GM18526 (cell line): ENCODE measurements around the gene FGD4.

Experiments
- POLR2A ChIP-seq: IDR thresholded peaks from 3 replicates; pipeline ENCODE4 v1.6.1; 2011; ENCODE audit not compliant: insufficient read length; ENCODE audit errors: extremely low read depth

Gene FGD4

DNA sequence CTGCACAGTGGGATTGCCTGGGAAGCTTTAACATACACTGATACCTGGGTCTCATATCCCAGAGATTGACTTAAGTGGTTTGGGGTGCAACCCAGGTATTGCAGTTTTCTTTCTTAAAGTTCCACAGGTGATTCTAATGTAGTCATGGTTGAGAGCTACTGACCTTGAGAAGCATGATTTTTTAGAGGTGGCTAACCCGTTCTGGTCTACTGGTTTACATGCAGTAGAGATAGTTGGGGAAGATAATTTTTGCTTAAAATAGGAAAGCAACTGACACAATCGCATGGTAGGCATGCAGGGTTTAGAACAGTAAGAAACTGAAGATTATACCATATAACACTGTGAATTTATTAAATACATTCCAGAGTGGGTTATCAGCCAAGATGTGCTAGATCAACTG is 145.5 kb downstream of the FGD4 start:
- TF ChIP-seq POLR2A, result no peak

DNA sequence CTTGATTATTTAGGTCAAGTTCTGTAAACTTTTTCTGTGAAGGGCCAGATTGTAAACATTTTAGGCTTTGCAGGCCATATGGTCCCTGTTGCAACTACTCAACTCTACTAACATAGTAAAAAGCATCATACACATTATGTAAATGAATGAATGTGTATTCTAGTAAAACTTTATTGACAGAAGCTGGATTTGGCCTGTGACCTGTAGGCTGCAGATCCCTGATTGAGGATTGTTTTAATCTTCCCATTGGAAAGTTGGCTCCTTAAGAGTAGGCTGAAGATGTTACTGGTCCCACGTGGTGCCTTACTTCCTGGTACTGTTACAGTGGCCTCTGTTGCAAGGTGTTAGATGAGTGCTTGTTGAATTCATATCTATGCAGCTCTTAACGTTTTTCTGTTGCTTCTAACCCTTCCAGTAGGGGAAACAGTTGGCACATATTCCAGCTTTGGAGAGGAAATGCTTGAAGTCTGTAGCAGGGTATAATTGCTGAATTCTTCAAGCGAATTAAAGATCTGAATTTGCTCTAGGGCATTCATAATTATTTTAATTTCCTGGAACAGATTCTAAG is 146.1 kb downstream of the FGD4 start:
- TF ChIP-seq POLR2A, result no peak

DNA sequence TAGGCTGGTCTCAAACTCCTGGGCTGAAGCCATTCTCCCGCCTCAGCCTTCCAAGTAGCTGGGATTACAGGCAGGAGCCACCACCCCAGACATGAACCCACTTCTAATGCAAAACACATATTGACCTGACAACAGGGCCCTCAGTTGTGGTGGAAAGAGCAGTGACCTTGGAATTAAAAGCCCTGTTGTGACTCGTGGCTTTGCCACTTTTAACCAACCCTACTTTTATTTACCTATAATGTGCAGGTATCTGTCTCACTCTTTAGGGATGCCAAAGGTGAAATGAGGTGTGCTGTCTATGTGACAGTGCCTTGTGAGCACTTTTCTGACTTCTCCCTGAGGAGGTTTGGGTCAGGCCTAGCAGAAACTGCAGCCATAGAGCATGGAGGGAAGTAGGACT is 146.9 kb downstream of the FGD4 start:
- TF ChIP-seq POLR2A, result no peak

DNA sequence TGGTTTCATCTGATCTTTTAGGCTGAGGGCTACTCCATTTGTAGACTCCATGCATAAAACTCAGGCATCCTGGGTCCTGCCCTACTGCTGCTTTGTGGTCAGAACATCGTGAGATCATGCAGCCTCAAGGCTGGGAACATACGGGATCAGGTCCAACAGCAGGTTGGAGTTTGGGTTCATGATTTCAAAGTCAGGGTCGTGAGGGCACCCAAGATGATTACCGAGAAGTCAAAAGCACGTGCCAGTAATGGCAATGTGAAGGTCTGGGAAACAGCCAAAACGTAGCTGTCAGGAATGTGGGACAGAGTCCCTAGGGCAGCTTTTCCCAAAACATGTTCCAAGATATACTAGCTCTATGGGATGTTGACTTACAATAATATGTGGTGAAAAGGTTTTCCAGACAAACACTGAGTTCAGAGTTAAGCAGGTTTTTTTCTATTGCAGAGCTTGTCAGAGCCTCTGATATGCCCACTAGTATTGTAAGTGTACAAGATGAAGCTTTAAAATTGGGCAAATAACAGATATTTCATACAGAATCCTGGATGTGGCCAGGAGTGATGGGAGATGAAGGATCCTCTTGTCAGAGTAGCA is 149.4 kb downstream of the FGD4 start:
- no peak for TF ChIP-seq POLR2A

DNA sequence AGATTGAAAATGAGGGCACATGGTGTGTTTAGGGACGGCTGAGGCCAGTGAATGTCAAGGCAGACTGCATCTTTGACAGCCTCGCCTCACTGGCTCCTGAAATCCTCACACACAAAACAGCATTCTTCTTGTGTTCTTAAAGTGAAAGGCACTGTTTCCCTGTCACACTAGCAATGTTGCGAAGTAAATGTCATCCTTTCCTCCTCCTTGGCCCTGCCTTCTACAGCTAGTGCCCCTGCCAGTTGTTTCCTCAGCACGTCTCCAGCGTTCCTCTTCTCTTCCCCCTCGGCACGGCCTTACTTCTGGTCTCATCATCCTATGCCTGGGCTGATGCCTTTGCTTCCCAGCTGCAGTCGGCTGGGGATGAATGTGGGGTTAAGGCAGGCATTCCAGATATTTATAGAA is 150.3 kb downstream of the FGD4 start:
- TF ChIP-seq POLR2A, result no peak

DNA sequence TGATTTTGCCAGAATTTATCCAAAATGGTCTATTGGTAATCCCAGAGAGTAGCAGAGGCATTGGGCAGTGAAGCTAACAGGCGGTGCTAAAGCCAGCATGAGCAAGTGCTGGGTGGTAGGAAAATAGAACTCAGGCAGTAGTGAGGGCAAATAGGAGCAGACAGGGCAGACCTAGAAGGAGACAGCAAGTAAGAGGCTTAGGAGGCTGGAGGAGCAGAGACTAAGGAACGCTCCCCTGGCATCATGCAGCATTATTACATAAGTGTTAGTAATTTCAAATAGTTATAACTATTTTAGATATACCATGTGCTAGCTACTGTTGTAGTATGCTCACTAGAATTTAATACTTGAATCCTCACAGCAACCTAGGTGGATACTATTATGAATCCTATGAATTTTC is 151.7 kb downstream of the FGD4 start:
- TF ChIP-seq POLR2A, result no peak

DNA sequence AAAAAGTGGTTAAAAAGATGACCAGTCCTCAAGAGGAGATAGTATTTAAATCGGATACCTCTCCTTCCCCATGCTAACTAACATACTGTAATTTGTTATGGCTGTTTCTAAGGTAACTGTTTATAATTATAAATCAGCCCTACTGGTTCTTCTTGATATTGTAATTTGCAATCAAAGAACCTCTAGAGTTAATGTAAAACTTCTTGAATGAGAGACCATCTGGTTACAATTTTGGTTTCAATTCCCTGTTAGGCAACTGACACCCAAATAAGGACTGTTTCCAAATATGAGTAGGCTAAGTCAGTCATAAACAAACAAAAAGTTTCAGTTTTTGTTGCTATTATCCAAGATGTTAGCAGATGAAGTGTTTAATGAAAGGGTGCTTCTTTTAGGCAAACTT is 159.5 kb downstream of the FGD4 start:
- no peak for TF ChIP-seq POLR2A

GRCh38 chr12:32559434-32559833 is 160.1 kb downstream of the FGD4 start:
- TF ChIP-seq POLR2A, result no peak

DNA sequence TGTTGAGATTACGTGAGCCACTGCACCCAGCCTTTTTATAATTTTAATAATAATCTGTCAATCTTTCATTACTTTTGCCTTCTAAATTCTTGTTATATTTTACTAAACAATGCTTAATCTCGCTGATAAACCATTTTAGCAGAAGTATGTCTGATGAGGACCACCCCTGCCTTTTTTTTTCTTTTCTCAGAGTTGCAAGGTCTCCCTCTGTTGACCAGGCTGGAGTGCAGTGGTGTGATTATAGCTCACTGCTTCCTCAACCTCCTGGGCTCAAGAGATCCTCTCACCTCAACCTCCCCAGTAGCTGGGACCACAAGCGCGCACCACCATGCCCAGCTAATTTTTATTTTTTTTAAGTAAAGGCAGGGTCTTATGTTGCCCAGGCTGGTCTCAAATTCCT is 161.2 kb downstream of the FGD4 start:
- TF ChIP-seq POLR2A, result no peak

DNA sequence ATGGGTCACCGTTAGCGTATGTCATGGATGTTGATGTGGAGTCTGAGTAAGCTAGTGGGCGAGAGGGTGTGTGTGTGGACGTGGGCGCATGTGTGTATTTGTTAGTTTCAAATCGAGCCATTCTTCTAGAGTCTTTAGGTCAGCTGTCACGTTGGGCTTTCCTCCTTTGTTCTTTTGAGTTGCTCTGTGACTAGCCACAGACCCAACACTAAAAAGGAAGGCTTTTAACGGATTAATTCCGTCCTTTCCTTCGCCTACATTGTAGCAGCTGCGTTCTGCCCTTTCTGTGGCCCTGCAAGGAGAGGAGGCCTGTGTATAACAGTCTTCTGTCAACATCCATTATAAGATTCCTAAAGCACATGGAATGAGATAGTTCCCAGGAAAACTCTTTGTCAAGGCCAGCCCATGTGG is 162.6 kb downstream of the FGD4 start:
- no peak for TF ChIP-seq POLR2A

DNA sequence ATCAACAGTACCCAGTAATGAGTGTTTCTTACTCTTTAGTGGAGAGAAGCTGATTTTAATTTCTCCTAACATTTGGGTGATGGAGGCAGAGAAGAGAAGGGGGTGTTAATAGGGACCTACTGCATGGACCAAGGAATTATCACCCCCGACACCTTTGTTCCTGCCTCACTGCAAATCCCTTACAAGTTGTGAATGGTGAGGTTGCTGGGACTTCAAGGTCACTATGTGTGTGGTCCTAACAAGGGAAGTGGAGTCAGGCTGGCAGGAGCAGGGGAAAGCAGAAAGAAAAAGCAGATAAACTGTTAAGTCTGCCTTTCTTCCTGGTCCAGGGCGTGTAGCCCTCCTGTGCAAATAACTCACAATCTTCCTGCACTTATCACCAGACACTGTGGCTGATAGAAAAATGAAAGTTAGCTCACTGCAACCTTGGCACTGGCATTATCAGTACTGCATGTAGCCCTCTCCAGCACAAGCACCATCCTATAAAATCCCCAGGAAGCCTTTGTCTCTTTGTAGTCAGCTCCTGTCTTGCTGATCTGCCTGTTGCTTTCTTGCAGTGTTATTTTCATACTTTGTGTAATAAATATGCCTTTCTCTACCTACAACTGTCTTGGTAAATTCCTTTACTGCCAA is 167.4 kb downstream of the FGD4 start:
- TF ChIP-seq POLR2A, result no peak

- TF ChIP-seq POLR2A, result no peak
Observed at GRCh38 chr12:32567296-32567674, 167.9 kb downstream of the FGD4 start.

GRCh38 chr12:32568228-32568627 is 168.9 kb downstream of the FGD4 start:
- no peak for TF ChIP-seq POLR2A

DNA sequence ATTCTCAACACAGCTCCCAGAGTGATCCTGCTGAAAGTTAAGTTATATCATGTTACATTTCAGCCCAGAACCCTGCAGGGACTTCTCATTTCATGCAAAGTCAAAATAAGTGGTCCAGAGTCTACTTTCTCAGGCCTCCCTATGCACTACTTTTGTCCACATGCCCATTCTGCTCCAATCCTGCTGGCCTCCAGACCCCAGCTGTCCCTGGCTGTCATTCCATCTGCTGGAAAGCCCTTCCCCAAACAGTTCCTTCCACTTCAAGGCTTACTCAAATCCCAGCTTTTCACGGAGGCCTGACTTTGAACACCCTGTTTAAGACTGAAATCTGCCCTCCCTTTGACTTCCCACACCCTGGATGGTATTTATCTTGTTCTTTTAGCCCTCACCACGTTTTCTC is 169.9 kb downstream of the FGD4 start:
- no peak for TF ChIP-seq POLR2A

GRCh38 chr12:32574585-32574984 is 175.2 kb downstream of the FGD4 start:
- no peak for TF ChIP-seq POLR2A

DNA sequence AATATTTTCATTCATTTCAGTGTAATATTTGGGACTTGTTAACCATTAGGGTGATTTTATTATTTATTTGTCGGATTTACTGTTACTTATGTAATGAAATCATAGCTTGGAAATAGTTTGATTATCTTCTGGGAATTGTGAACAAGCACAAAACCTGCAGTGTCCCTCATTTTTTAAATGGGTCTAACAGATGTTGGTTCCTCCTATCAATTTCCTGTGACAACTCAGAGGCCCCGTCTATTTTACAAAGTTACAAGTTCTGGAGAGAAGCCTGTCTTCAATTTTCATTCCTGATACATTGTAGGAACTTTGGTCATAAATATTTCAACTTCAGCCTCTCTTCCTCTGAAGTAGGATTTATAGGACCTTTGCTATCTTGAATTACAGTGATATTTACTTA is 178.0 kb downstream of the FGD4 start:
- no peak for TF ChIP-seq POLR2A

GRCh38 chr12:32583534-32583933 is 184.2 kb downstream of the FGD4 start:
- no peak for TF ChIP-seq POLR2A
